Activated naive CD8-positive, alpha-beta T cell treated with anti-CD3 and anti-CD28 coated beads for 36 hours (primary cell): ENCODE data around the gene YIPF5. TPM values are rescaled to one million over a fixed set of nuclear protein-coding genes. Genes with fewer than 3 reads are reported as not detected.

Experiments
- DNase-seq: peaks from one replicate; pipeline ENCODE4 v3.0.0; 2021
- H3K27ac Mint-ChIP-seq: one replicate; pipeline ENCODE4 v1.8.0; 2022; ENCODE audit warnings: mild to moderate bottlenecking, moderate library complexity, mixed read lengths
- H3K27me3 Mint-ChIP-seq: one replicate; pipeline ENCODE4 v1.8.0; 2022; ENCODE audit warnings: mild to moderate bottlenecking, mixed read lengths
- H3K36me3 Mint-ChIP-seq: one replicate; pipeline ENCODE4 v1.8.0; 2021; ENCODE audit warnings: mild to moderate bottlenecking, mixed read lengths
- H3K4me1 Mint-ChIP-seq: one replicate; pipeline ENCODE4 v1.8.0; 2021; ENCODE audit warnings: mixed read lengths
- H3K4me3 Mint-ChIP-seq: one replicate; pipeline ENCODE4 v1.8.0; 2022; ENCODE audit warnings: mild to moderate bottlenecking, moderate library complexity, mixed read lengths
- H3K9me3 Mint-ChIP-seq: one replicate; pipeline ENCODE4 v1.8.0; 2022; ENCODE audit warnings: mixed read lengths
- total RNA-seq, 2 experiments: library from RNA; stranded (reverse); gene quantifications; one replicate each; pipeline ENCODE4 v1.2.3, GENCODE V29; 2021

Gene YIPF5
- total RNA-seq, 2 experiments from 2014 or later: 38.7 to 39.1 TPM

GRCh38 chr5:144192661-144193060 lies 22.2 kb upstream of the YIPF5 start:
- Mint-ChIP-seq H3K4me1 (peaks cover 36% of the 10 kb centered on the region), H3K9me3 (no peaks in the 10 kb centered on the region), H3K27me3 (no peaks in the 10 kb centered on the region), H3K4me3 (no peak overlapping the region), H3K27ac (no peak overlapping the region), H3K36me3 (peaks cover 9% of the 10 kb centered on the region)
- DNase-seq: no peak

GRCh38 chr5:144191998-144192397 lies 21.5 kb upstream of the YIPF5 start:
- peak; percentile 9 for DNase-seq
- peaks cover 9% of the 10 kb centered on the region for H3K36me3 Mint-ChIP-seq
- peaks cover 43% of the 10 kb centered on the region for H3K4me1 Mint-ChIP-seq
- no peak overlapping the region for H3K4me3 Mint-ChIP-seq
- no peaks in the 10 kb centered on the region for H3K27me3 Mint-ChIP-seq
- H3K9me3 Mint-ChIP-seq: no peaks in the 10 kb centered on the region
- H3K27ac Mint-ChIP-seq: no peak overlapping the region

DNA sequence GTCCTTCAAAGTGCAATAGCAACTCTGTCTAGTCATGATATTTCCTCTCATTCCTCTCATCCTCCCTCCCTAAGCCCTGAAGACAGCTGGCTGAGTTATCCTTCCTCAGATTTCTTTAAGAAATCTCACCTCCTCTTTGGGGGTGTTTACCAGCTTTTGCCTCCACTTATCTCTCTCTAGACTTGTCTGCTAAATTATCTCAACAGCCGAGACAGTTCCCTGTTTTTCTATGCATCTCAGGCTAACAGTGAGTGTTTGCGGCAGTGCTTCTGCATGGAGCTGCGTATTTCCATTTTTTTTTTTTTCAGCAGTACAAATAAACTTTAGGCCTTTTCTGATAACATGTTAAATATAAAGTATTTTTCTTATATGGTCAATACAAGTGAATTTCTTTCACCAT lies 21.1 kb upstream of the YIPF5 start:
- Mint-ChIP-seq H3K27ac (no peak overlapping the region), H3K36me3 (peaks cover 9% of the 10 kb centered on the region), H3K4me1 (peaks cover 48% of the 10 kb centered on the region), H3K9me3 (no peaks in the 10 kb centered on the region), H3K27me3 (no peaks in the 10 kb centered on the region), H3K4me3 (peak overlapping the region; percentile 2)
- DNase-seq: no peak

DNA sequence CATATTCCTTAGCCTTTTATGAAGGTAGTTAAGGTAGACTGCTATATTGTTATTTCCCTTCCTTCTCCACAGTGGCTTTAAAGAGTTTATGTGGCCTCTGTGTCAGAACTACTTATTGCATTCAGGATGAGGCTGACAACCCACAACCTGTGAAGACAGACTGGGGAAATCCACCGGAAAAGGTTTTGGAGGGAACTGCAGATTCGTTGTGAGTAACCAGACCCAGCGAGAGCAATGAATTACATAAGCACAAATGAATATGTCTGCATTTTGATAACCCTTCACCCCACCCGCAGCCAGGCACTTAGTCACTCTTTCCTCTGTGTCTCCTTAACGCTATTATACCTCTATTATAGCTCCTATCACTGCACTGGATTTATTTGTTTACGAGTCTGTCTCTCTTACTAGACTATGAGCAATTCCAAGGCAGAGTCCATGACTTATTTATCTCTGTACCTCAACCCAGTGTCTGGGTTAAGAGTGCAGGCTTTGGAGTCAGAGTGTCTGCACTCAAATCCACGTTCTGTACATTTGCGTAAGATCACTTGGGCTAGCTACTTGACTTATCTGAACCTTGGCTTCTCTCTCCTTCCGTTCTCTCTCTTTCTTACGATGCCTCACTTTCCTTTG lies 19.5 kb upstream of the YIPF5 start:
- H3K4me1 Mint-ChIP-seq: peaks cover 60% of the 10 kb centered on the region
- no peaks in the 10 kb centered on the region for H3K27me3 Mint-ChIP-seq
- no peak overlapping the region for H3K27ac Mint-ChIP-seq
- peaks cover 9% of the 10 kb centered on the region for H3K36me3 Mint-ChIP-seq
- H3K9me3 Mint-ChIP-seq: no peaks in the 10 kb centered on the region
- peak; percentile 74 for DNase-seq
- peak overlapping the region; percentile 48 for H3K4me3 Mint-ChIP-seq

DNA sequence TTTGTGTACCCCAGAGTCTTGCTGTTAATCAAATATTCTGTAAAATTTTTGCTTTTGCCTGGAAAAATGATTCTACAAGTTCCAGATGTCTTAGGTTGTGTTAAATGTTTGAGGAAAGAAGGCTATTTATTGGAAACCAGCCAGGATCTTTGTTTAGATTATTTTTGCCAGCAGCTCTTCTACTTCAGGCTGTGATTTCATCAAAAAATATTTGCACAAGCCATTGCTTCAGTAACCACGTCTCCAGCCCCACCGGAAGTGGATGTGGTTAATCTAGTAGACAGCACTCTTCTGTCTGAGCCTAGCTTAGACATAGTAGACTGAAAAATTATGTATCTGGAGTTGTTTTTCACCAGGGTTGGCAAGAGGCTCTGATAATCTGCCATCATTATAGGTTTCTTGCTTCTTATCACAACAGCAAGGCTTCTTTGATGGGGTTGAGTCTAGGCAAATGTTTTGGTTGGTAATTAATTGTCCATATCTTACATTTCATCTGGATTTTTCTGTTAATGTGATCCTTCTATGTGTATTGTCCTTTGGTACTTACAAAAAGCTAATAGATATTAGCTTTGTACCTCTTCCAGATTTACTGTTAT lies 17.3 kb upstream of the YIPF5 start:
- Mint-ChIP-seq H3K27me3 (no peaks in the 10 kb centered on the region), H3K4me3 (no peak overlapping the region), H3K27ac (no peak overlapping the region), H3K36me3 (peaks cover 9% of the 10 kb centered on the region), H3K9me3 (no peaks in the 10 kb centered on the region), H3K4me1 (peaks cover 69% of the 10 kb centered on the region)
- DNase-seq: peak; percentile 67

- DNase-seq: no peak
- no peak overlapping the region for H3K4me3 Mint-ChIP-seq
- H3K27ac Mint-ChIP-seq: no peak overlapping the region
- H3K27me3 Mint-ChIP-seq: no peaks in the 10 kb centered on the region
- H3K4me1 Mint-ChIP-seq: peaks cover 44% of the 10 kb centered on the region
- peaks cover under 1% of the 10 kb centered on the region for H3K36me3 Mint-ChIP-seq
- H3K9me3 Mint-ChIP-seq: no peaks in the 10 kb centered on the region
Observed at GRCh38 chr5:144183254-144183889, 12.9 kb upstream of the YIPF5 start.

GRCh38 chr5:144179226-144179625 lies 8.8 kb upstream of the YIPF5 start:
- H3K36me3 Mint-ChIP-seq: no peaks in the 10 kb centered on the region
- no peak overlapping the region for H3K27ac Mint-ChIP-seq
- no peaks in the 10 kb centered on the region for H3K9me3 Mint-ChIP-seq
- no peak for DNase-seq
- no peaks in the 10 kb centered on the region for H3K27me3 Mint-ChIP-seq
- peaks cover 12% of the 10 kb centered on the region for H3K4me1 Mint-ChIP-seq
- no peak overlapping the region for H3K4me3 Mint-ChIP-seq

- H3K36me3 Mint-ChIP-seq: no peaks in the 10 kb centered on the region
- H3K9me3 Mint-ChIP-seq: no peaks in the 10 kb centered on the region
- H3K4me1 Mint-ChIP-seq: peaks cover 7% of the 10 kb centered on the region
- no peak overlapping the region for H3K4me3 Mint-ChIP-seq
- no peaks in the 10 kb centered on the region for H3K27me3 Mint-ChIP-seq
- DNase-seq: no peak
- H3K27ac Mint-ChIP-seq: no peak overlapping the region
Observed at GRCh38 chr5:144177548-144177947, 7.1 kb upstream of the YIPF5 start.

- Mint-ChIP-seq H3K27me3 (no peaks in the 10 kb centered on the region), H3K9me3 (peaks cover 1% of the 10 kb centered on the region), H3K4me1 (peaks cover 22% of the 10 kb centered on the region), H3K36me3 (peaks cover 2% of the 10 kb centered on the region), H3K27ac (no peak overlapping the region), H3K4me3 (no peak overlapping the region)
- DNase-seq: no peak
Observed at GRCh38 chr5:144173766-144174165, 3.3 kb upstream of the YIPF5 start.

GRCh38 chr5:144169904-144170275 lies 569 bp downstream of the YIPF5 start:
- H3K4me3 Mint-ChIP-seq: peak overlapping the region; percentile 92
- H3K36me3 Mint-ChIP-seq: peaks cover 6% of the 10 kb centered on the region
- H3K9me3 Mint-ChIP-seq: peaks cover 1% of the 10 kb centered on the region
- peaks cover 35% of the 10 kb centered on the region for H3K4me1 Mint-ChIP-seq
- H3K27ac Mint-ChIP-seq: peak overlapping the region; percentile 79
- DNase-seq: no peak
- H3K27me3 Mint-ChIP-seq: no peaks in the 10 kb centered on the region

GRCh38 chr5:144167998-144168397 lies 2.5 kb downstream of the YIPF5 start:
- H3K4me1 Mint-ChIP-seq: peaks cover 35% of the 10 kb centered on the region
- H3K36me3 Mint-ChIP-seq: peaks cover 9% of the 10 kb centered on the region
- H3K27me3 Mint-ChIP-seq: no peaks in the 10 kb centered on the region
- no peak overlapping the region for H3K27ac Mint-ChIP-seq
- DNase-seq: no peak
- H3K9me3 Mint-ChIP-seq: peaks cover 1% of the 10 kb centered on the region
- H3K4me3 Mint-ChIP-seq: no peak overlapping the region

DNA sequence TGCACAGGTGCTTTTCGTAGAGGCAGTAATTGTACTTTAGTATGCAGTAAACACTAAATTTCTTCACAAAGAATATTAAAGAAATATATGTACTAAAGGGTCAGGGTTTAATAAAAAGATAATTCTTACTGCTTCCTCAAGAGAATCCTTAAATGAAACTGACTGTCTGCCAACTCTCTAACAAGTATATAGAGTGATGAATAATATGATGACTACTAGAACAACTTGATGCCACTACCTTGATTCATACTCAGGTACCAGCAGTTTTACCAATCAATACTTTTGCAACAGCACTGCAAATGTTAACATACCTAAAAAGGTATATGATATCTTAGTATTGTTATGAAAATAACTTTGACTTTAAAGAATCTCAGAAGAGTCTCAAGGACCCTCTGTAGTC lies 3.8 kb downstream of the YIPF5 start:
- Mint-ChIP-seq H3K27ac (no peak overlapping the region), H3K4me3 (no peak overlapping the region), H3K27me3 (no peaks in the 10 kb centered on the region), H3K36me3 (peaks cover 13% of the 10 kb centered on the region), H3K4me1 (peaks cover 35% of the 10 kb centered on the region), H3K9me3 (peaks cover 1% of the 10 kb centered on the region)
- no peak for DNase-seq

DNA sequence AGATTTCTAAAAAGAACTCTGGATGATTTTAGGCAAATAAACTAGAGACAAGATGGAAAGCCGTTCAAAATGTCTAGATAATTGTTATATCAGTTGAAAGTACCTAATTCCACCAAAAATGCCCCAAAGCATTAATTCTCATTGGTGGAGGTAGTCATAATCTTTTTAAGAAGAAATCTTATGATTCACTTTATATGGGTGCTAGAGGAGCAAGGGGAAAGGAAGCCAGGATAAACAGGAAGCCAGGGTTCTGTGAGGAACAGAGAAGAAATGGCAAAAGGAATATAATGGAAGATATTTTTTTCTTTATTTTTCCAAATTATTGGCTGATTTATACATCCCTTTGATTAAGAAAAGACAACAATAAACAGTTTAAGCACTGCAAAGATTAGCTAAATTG lies 7.8 kb downstream of the YIPF5 start:
- H3K27me3 Mint-ChIP-seq: no peaks in the 10 kb centered on the region
- no peak for DNase-seq
- peaks cover 11% of the 10 kb centered on the region for H3K4me1 Mint-ChIP-seq
- H3K4me3 Mint-ChIP-seq: no peak overlapping the region
- no peak overlapping the region for H3K27ac Mint-ChIP-seq
- H3K36me3 Mint-ChIP-seq: peaks cover 15% of the 10 kb centered on the region
- H3K9me3 Mint-ChIP-seq: no peaks in the 10 kb centered on the region

DNA sequence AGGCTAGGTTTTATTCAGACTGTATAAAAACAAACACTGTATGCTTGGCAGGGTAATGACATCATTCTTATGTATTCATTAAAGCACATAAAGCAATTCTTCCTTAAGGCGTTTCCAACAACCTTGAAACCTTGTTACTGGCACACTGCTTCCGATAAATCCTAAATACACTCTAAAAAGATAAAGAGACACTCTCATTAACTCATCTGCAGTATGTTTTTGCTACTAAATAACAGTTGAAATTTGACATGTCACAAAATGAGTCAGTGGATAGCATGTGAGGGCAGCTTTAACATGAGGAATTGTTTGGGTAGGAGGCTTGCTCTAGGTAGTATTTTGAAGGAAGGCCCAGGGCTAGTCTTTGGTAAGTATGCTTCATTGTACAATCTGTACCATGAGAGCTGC lies 13.7 kb downstream of the YIPF5 start:
- Mint-ChIP-seq H3K4me1 (peaks cover 3% of the 10 kb centered on the region), H3K9me3 (no peaks in the 10 kb centered on the region), H3K4me3 (no peak overlapping the region), H3K27ac (no peak overlapping the region), H3K36me3 (peaks cover 8% of the 10 kb centered on the region), H3K27me3 (no peaks in the 10 kb centered on the region)
- no peak for DNase-seq

DNA sequence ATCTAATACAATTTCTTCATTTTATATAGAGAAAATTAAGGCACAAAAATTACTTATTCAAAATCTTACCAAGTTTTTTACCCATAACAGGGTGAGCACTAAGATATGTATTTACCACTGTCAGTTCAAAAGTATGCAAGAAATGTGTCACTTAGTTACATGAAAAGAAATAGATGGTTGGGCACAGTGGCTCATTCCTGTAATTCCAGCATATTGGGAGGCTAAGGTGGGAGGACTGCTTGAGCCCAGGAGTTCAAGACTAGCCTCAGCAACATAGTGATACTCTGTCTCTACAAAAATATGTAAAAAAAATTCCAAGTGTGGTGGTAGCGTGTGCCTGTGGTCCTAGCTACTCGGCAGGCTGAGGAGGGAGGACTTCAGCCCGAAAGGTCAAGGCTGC lies 19.4 kb downstream of the YIPF5 start:
- no peak for DNase-seq
- no peaks in the 10 kb centered on the region for H3K36me3 Mint-ChIP-seq
- H3K4me1 Mint-ChIP-seq: no peaks in the 10 kb centered on the region
- no peak overlapping the region for H3K4me3 Mint-ChIP-seq
- no peaks in the 10 kb centered on the region for H3K9me3 Mint-ChIP-seq
- H3K27ac Mint-ChIP-seq: no peak overlapping the region
- H3K27me3 Mint-ChIP-seq: no peaks in the 10 kb centered on the region
